HepG2 (cell line): ENCODE results near the gene MAPK14. TPM values are rescaled to one million over a fixed set of nuclear protein-coding genes. Genes with fewer than 3 reads are reported as not detected.

Experiments
- CC2D1A ChIP-seq: sonication (generic); formaldehyde crosslinking; IDR thresholded peaks from 2 replicates; pipeline ENCODE4 v1.8.1; 2023; ENCODE audit warnings: mild to moderate bottlenecking, missing genetic modification reagents
- DPF2 ChIP-seq: sonication (generic); formaldehyde crosslinking; IDR thresholded peaks from 2 replicates; pipeline ENCODE4 v1.4.0; 2020; ENCODE audit warnings: mild to moderate bottlenecking, low read depth, missing genetic modification reagents, borderline replicate concordance
- HOMEZ ChIP-seq: IDR thresholded peaks from 2 replicates; pipeline ENCODE4 v1.6.1; 2016; ENCODE audit warnings: low read depth
- KLF9 ChIP-seq: IDR thresholded peaks from 2 replicates; pipeline ENCODE4 v1.6.1; 2016; ENCODE audit warnings: low read depth
- MIER3 ChIP-seq: IDR thresholded peaks from 2 replicates; pipeline ENCODE4 v1.6.1; 2016; ENCODE audit warnings: missing compliant biosample characterization, borderline replicate concordance
- NR2F2 ChIP-seq: IDR thresholded peaks from 2 replicates; pipeline ENCODE4 v1.6.1; 2012; ENCODE audit warnings: low read depth, inconsistent platforms, borderline replicate concordance
- RCOR2 ChIP-seq: IDR thresholded peaks from 2 replicates; pipeline ENCODE4 v1.6.1; 2016; ENCODE audit warnings: missing biosample characterization, missing genetic modification reagents
- SAFB2 ChIP-seq: sonication (generic); formaldehyde crosslinking; IDR thresholded peaks from 2 replicates; pipeline ENCODE4 v1.5.1; 2020; ENCODE audit warnings: missing genetic modification reagents, low read depth, mild to moderate bottlenecking, borderline replicate concordance
- SNAPC2 ChIP-seq: sonication (generic); formaldehyde crosslinking; IDR thresholded peaks from 2 replicates; pipeline ENCODE4 v1.8.1; 2022; ENCODE audit warnings: mild to moderate bottlenecking, missing genetic modification reagents
- polyA plus RNA-seq, 8 experiments: library from polyadenylated mRNA; depleted of rRNA in 3 of 8; stranded (reverse) in 7 of 8; unstranded in 1 of 8; fragments of >200 nt; fragmentation: Illumina TruSeq in 4 of 8; extraction: Trizol in 4 of 8; gene quantifications; 2 replicates each; pipeline versions ENCODE4 v1.2.1 to v1.2.3, GENCODE V29; 2011 to 2016; ENCODE audit warnings: low read depth in 4 of 8, missing spikeins in 1 of 8, mixed read lengths in 1 of 8; ENCODE audit not compliant: insufficient read depth in 1 of 8
- total RNA-seq, 5 experiments: library from RNA; depleted of rRNA; stranded (reverse); fragments of >200 nt; fragmentation: Illumina TruSeq; extraction: Trizol; gene quantifications; 2 replicates each; pipeline ENCODE4 v1.2.3, GENCODE V29; 2016; ENCODE audit warnings: low read depth in 1 of 5
- TF ChIP-seq, protein P1 (sequence below): sonication (generic); formaldehyde crosslinking; IDR thresholded peaks from 2 replicates; pipeline ENCODE4 v1.5.0; 2020; ENCODE audit warnings: mild to moderate bottlenecking, missing genetic modification reagents
- TF ChIP-seq, protein P2 (sequence below), 2 experiments: sonication (generic) in 1 of 2; formaldehyde crosslinking in 1 of 2; IDR thresholded peaks; 2 replicates each; pipeline versions ENCODE4 v1.4.0 to v1.6.1; 2016 to 2020; ENCODE audit warnings: borderline replicate concordance in 1 of 2, low read depth in 1 of 2, mild to moderate bottlenecking in 1 of 2, missing genetic modification reagents in 1 of 2

Gene MAPK14
- total and polyA plus RNA-seq, 2 of the 13 experiments (the other 11 are each of a cell fraction or from before 2014, with no cell fraction given): 66.3 to 67.3 TPM

GRCh38 chr6:36063318-36064060 is 35.9 kb downstream of the MAPK14 start (continued):
- TF ChIP-seq MIER3 (CRISPR knock-in tag) (peak; percentile 68; the same call in 1 of the 2 replicates), NR2F2 (peak; percentile 63; the same call in 1 of the 2 replicates), KLF9 (CRISPR knock-in tag) (no peak), HOMEZ (CRISPR knock-in tag) (peak; percentile 50; the same call in 1 of the 2 replicates), DPF2 (CRISPR knock-in tag) (peak; percentile 86), SAFB2 (CRISPR knock-in tag) (no peak), CC2D1A (CRISPR knock-in tag) (0 out of 2 replicates have a peak, but pooled peaks have one; percentile 71), RCOR2 (CRISPR knock-in tag) (0 out of 2 replicates have a peak, but pooled peaks have one; percentile 57), SNAPC2 (CRISPR knock-in tag) (0 out of 2 replicates have a peak, but pooled peaks have one; percentile 31)
- TF ChIP-seq, protein P1, sequence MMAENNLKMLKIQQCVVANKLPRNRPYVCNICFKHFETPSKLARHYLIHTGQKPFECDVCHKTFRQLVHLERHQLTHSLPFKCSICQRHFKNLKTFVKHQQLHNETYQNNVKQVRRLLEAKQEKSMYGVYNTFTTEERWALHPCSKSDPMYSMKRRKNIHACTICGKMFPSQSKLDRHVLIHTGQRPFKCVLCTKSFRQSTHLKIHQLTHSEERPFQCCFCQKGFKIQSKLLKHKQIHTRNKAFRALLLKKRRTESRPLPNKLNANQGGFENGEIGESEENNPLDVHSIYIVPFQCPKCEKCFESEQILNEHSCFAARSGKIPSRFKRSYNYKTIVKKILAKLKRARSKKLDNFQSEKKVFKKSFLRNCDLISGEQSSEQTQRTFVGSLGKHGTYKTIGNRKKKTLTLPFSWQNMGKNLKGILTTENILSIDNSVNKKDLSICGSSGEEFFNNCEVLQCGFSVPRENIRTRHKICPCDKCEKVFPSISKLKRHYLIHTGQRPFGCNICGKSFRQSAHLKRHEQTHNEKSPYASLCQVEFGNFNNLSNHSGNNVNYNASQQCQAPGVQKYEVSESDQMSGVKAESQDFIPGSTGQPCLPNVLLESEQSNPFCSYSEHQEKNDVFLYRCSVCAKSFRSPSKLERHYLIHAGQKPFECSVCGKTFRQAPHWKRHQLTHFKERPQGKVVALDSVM (CRISPR knock-in tag): peak; percentile 86
- TF ChIP-seq, protein P2, sequence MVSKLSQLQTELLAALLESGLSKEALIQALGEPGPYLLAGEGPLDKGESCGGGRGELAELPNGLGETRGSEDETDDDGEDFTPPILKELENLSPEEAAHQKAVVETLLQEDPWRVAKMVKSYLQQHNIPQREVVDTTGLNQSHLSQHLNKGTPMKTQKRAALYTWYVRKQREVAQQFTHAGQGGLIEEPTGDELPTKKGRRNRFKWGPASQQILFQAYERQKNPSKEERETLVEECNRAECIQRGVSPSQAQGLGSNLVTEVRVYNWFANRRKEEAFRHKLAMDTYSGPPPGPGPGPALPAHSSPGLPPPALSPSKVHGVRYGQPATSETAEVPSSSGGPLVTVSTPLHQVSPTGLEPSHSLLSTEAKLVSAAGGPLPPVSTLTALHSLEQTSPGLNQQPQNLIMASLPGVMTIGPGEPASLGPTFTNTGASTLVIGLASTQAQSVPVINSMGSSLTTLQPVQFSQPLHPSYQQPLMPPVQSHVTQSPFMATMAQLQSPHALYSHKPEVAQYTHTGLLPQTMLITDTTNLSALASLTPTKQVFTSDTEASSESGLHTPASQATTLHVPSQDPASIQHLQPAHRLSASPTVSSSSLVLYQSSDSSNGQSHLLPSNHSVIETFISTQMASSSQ (IDR thresholded peaks at IDR 0.05; ENCODE audit: low read depth): 0 out of 2 replicates have a peak, but pooled peaks have one; percentile 43
- TF ChIP-seq, protein P2 (CRISPR knock-in tag; IDR thresholded peaks at IDR 0.05; ENCODE audit: borderline replicate concordance): no peak
